H1 (cell line): Measurements from ENCODE around the gene RBP3. TPM values are rescaled to one million over a fixed set of nuclear protein-coding genes. Genes with fewer than 3 reads are reported as not detected.
A peak's percentile ranks its signal among the peaks of the same experiment; 100 is the strongest.

Experiments used
- CTCF ChIA-PET: fragments of 300-600 bp; sonication (Branson Sonifier 250); formaldehyde crosslinking; loops from one replicate; lab custom pipeline; 2021; ENCODE audit not compliant: partially characterized antibody; lab: Charles Lee
- POLR2A ChIA-PET: fragments of 300-600 bp; sonication (Branson Sonifier 250); formaldehyde crosslinking; loops from one replicate; lab custom pipeline; 2021; ENCODE audit warnings: inconsistent platforms; ENCODE audit not compliant: partially characterized antibody; lab: Charles Lee
- DNase-seq, 2 experiments: peaks; one replicate each; pipeline versions ENCODE4 v3.0.0 to v3.0.0-alpha.2; 2010 to 2022; ENCODE audit warnings: low spot score in 2 of 2, low read depth in 1 of 2, mixed read lengths in 1 of 2
- FAIRE-seq: peaks from 2 replicates; lab custom pipeline; 2011; peaks lifted over from hg19 to GRCh38; lab: Jason Lieb, UNC
- H2AFZ ChIP-seq: 2 replicates; pipeline ENCODE4 v1.8.1; 2012; ENCODE audit warnings: low read length, inconsistent platforms
- H2AK5ac ChIP-seq: 2 replicates; pipeline ENCODE4 v1.6.1; 2013; ENCODE audit warnings: low read depth, low read length
- H2BK120ac ChIP-seq: replicated peaks from 2 replicates; pipeline ENCODE3; 2013; ENCODE audit warnings: low read depth, low read length, inconsistent platforms
- H2BK12ac ChIP-seq: 2 replicates; pipeline ENCODE4 v1.6.1; 2013; ENCODE audit warnings: low read depth, low read length
- H2BK15ac ChIP-seq: 2 replicates; pipeline ENCODE4 v1.6.1; 2013; ENCODE audit warnings: low read length
- H2BK20ac ChIP-seq: 2 replicates; pipeline ENCODE4 v1.6.1; 2013; ENCODE audit warnings: low read length
- H2BK5ac ChIP-seq: 2 replicates; pipeline ENCODE4 v1.6.1; 2013; ENCODE audit warnings: low read depth, low read length
- H3K14ac ChIP-seq: 2 replicates; pipeline ENCODE4 v1.6.1; 2013; ENCODE audit warnings: inconsistent platforms; ENCODE audit not compliant: insufficient read length
- H3K18ac ChIP-seq: 2 replicates; pipeline ENCODE4 v1.6.1; 2013; ENCODE audit warnings: low read length; ENCODE audit errors: extremely low read depth
- H3K23ac ChIP-seq: 2 replicates; pipeline ENCODE4 v1.6.1; 2013; ENCODE audit warnings: inconsistent platforms; ENCODE audit not compliant: insufficient read length
- H3K23me2 ChIP-seq: 2 replicates; pipeline ENCODE4 v1.6.1; 2013; ENCODE audit warnings: low read depth, low read length
- H3K27ac ChIP-seq: 2 replicates; pipeline ENCODE4 v1.6.1; 2011; ENCODE audit warnings: low read depth, low read length, inconsistent platforms
- H3K27me3 ChIP-seq, 4 experiments: replicated peaks in 1 of 4; 1 replicate in 1 of 4; 2 replicates in 3 of 4; pipeline versions ENCODE4 v1.6.1 to v1.8.1; 2011 to 2013; ENCODE audit warnings: low read length in 3 of 4, mild to moderate bottlenecking in 3 of 4, inconsistent platforms in 2 of 4, mixed read lengths in 2 of 4, moderate library complexity in 1 of 4; ENCODE audit not compliant: control insufficient read depth in 3 of 4, insufficient read depth in 3 of 4; ENCODE audit errors: extremely low read depth in 1 of 4
- H3K36me3 ChIP-seq, 4 experiments: 2 replicates each; pipeline versions ENCODE4 v1.6.1 to v1.8.1; 2011 to 2013; ENCODE audit warnings: mild to moderate bottlenecking in 4 of 4, low read length in 3 of 4, moderate library complexity in 2 of 4, control low read depth in 1 of 4, inconsistent platforms in 1 of 4; ENCODE audit not compliant: insufficient read depth in 4 of 4, control insufficient read depth in 2 of 4
- H3K4ac ChIP-seq: replicated peaks from 2 replicates; pipeline ENCODE3; 2013; ENCODE audit warnings: low read length, low read depth, mixed read lengths, inconsistent platforms; ENCODE audit not compliant: insufficient read length
- H3K4me1 ChIP-seq, 4 experiments: replicated peaks in 1 of 4; 1 replicate in 1 of 4; 2 replicates in 3 of 4; pipeline versions ENCODE4 v1.6.1 to v1.8.1; 2011 to 2013; ENCODE audit warnings: low read length in 3 of 4, inconsistent platforms in 2 of 4, mixed read lengths in 1 of 4; ENCODE audit not compliant: insufficient read depth in 4 of 4, control insufficient read depth in 3 of 4
- H3K4me2 ChIP-seq, 2 experiments: 2 replicates each; pipeline versions ENCODE4 v1.6.1 to v1.8.1; 2011 to 2013; ENCODE audit warnings: low read depth in 2 of 2, low read length in 2 of 2, control low read depth in 1 of 2, inconsistent platforms in 1 of 2, mild to moderate bottlenecking in 1 of 2; ENCODE audit not compliant: insufficient read depth in 1 of 2
- H3K4me3 ChIP-seq, 4 experiments: fragments of 200-600, 300-600 bp in 1 of 4; sonication (generic), shearing (Covaris generic), sonication (Bioruptor Twin) in 1 of 4; 2 replicates each; pipeline versions ENCODE4 v1.5.1 to v1.8.1; 2011 to 2016; ENCODE audit warnings: low read length in 4 of 4, low read depth in 3 of 4, control low read depth in 2 of 4, inconsistent platforms in 2 of 4, mild to moderate bottlenecking in 2 of 4, mixed read lengths in 1 of 4, moderate library complexity in 1 of 4; ENCODE audit not compliant: insufficient read depth in 2 of 4; ENCODE audit errors: extremely low read depth in 1 of 4
- H3K56ac ChIP-seq: replicated peaks from 2 replicates; pipeline ENCODE3; 2013; ENCODE audit warnings: low read depth, mild to moderate bottlenecking, mixed read lengths, low read length, inconsistent platforms; ENCODE audit not compliant: insufficient read length
- H3K79me1 ChIP-seq: 2 replicates; pipeline ENCODE4 v1.6.1; 2013; ENCODE audit warnings: low read depth, low read length, control low read depth
- H3K79me2 ChIP-seq, 2 experiments: 2 replicates each; pipeline versions ENCODE4 v1.6.1 to v1.8.1; 2012 to 2013; ENCODE audit warnings: low read length in 2 of 2, mild to moderate bottlenecking in 2 of 2, inconsistent platforms in 1 of 2; ENCODE audit not compliant: insufficient read depth in 2 of 2, control insufficient read depth in 1 of 2
- H3K9ac ChIP-seq, 4 experiments: replicated peaks in 1 of 4; 1 replicate in 1 of 4; 2 replicates in 3 of 4; pipeline versions ENCODE4 v1.6.1 to v1.8.1; 2011 to 2013; ENCODE audit warnings: low read depth in 3 of 4, low read length in 3 of 4, control low read depth in 2 of 4, mild to moderate bottlenecking in 2 of 4, moderate library complexity in 2 of 4, inconsistent platforms in 1 of 4; ENCODE audit errors: extremely low read depth in 1 of 4
- H3K9me3 ChIP-seq, 2 experiments: 2 replicates each; pipeline versions ENCODE4 v1.6.1 to v1.8.1; 2012 to 2013; ENCODE audit warnings: mild to moderate bottlenecking in 2 of 2, moderate library complexity in 2 of 2, control low read depth in 1 of 2, inconsistent platforms in 1 of 2, low read depth in 1 of 2, low read length in 1 of 2, mixed read lengths in 1 of 2; ENCODE audit not compliant: insufficient read depth in 2 of 2
- H4K20me1 ChIP-seq, 2 experiments: replicated peaks in 1 of 2; 2 replicates each; pipeline versions ENCODE3 to v1.8.1; 2011 to 2013; ENCODE audit warnings: inconsistent platforms in 2 of 2, low read length in 2 of 2, mild to moderate bottlenecking in 1 of 2; ENCODE audit not compliant: insufficient read depth in 2 of 2, control insufficient read depth in 1 of 2
- H4K5ac ChIP-seq: 2 replicates; pipeline ENCODE4 v1.6.1; 2013; ENCODE audit warnings: low read length, low read depth, mixed read lengths, inconsistent platforms; ENCODE audit not compliant: insufficient read length
- H4K8ac ChIP-seq: 2 replicates; pipeline ENCODE4 v1.8.0; 2013; ENCODE audit warnings: mild to moderate bottlenecking, moderate library complexity, low read length, inconsistent platforms; ENCODE audit not compliant: insufficient read depth; ENCODE audit errors: extremely low read depth
- H4K91ac ChIP-seq: replicated peaks from 2 replicates; pipeline ENCODE3; 2013; ENCODE audit warnings: low read length, mixed read lengths, inconsistent platforms; ENCODE audit not compliant: insufficient read length
- BACH1 ChIP-seq: IDR thresholded peaks from 2 replicates; pipeline ENCODE4 v1.6.1; 2012; ENCODE audit warnings: low read length, improper control_type of control experiment
- CHD1 ChIP-seq: IDR thresholded peaks from 2 replicates; pipeline ENCODE4 v1.6.1; 2012; ENCODE audit warnings: low read depth, low read length, improper control_type of control experiment
- EGR1 ChIP-seq: IDR thresholded peaks from 2 replicates; pipeline ENCODE4 v1.6.1; 2011; ENCODE audit warnings: low read depth, low read length, borderline replicate concordance
- FOSL1 ChIP-seq: IDR thresholded peaks from 2 replicates; pipeline ENCODE4 v1.6.1; 2011; ENCODE audit warnings: mild to moderate bottlenecking, low read depth, low read length, moderate library complexity; ENCODE audit not compliant: insufficient read depth
- KDM4A ChIP-seq: IDR thresholded peaks from one replicate; pipeline ENCODE4 v1.7.1; 2012; ENCODE audit warnings: low read depth, mild to moderate bottlenecking, moderate library complexity, low read length, inconsistent platforms; ENCODE audit not compliant: severe bottlenecking
- RAD21 ChIP-seq, 2 experiments: IDR thresholded peaks in 1 of 2; conservative IDR thresholded peaks in 1 of 2; 2 replicates each; pipeline ENCODE4 v1.6.1; 2011; ENCODE audit warnings: low read depth in 2 of 2, low read length in 2 of 2, improper control_type of control experiment in 1 of 2, inconsistent platforms in 1 of 2, mild to moderate bottlenecking in 1 of 2, moderate library complexity in 1 of 2
- ZNF274 ChIP-seq: IDR thresholded peaks from 2 replicates; pipeline ENCODE4 v1.7.0; 2012; ENCODE audit warnings: low read length, borderline replicate concordance; ENCODE audit errors: extremely low read depth
- WGBS, 2 experiments: shearing (Covaris generic) in 1 of 2; methylation state at CpG; one replicate each; pipeline versions ENCODE4 v1.1.6 to v1.1.7; 2013 to 2015; ENCODE audit warnings: low lambda C conversion rate in 2 of 2, mixed read lengths in 2 of 2, inconsistent platforms in 1 of 2, low coverage in 1 of 2, missing lambda C conversion rate in 1 of 2; ENCODE audit not compliant: insufficient replicate concordance in 2 of 2, insufficient coverage in 1 of 2, insufficient read length in 1 of 2; ENCODE audit errors: extremely low coverage in 1 of 2, missing lambda C conversion rate in 1 of 2; 5-methylcytosine and 5-hydroxymethylcytosine counted together
- polyA plus RNA-seq, 7 experiments: library from polyadenylated mRNA; depleted of rRNA in 3 of 7; stranded (reverse) in 5 of 7; unstranded in 2 of 7; fragments of >200 nt in 5 of 7; fragments of 200-250 nt in 2 of 7; gene quantifications; 1 replicate in 5 of 7; 2 replicates in 1 of 7; 4 replicates in 1 of 7; pipeline versions ENCODE4 v1.2.1 to v1.2.3, GENCODE V29; 2011 to 2013; ENCODE audit warnings: missing spikeins in 2 of 7, mixed read lengths in 2 of 7
- total RNA-seq: library from RNA; stranded (reverse); fragmentation: NEBNext Ultra II Directional; extraction: Animal tissue kit (Norgen Biotek cat#: 25700); gene quantifications from 2 replicates; pipeline ENCODE4 v1.2.1, GENCODE V29; 2021
- TF ChIP-seq, protein P1 (sequence below): IDR thresholded peaks from 2 replicates; pipeline ENCODE4 v1.6.1; 2011; ENCODE audit warnings: low read depth, mild to moderate bottlenecking, low read length; ENCODE audit not compliant: insufficient read depth

RBP3 gene
- total and polyA plus RNA-seq, 2 of the 8 experiments (the other 6 are each of a cell fraction or from before 2014, with no cell fraction given): not detected

DNA sequence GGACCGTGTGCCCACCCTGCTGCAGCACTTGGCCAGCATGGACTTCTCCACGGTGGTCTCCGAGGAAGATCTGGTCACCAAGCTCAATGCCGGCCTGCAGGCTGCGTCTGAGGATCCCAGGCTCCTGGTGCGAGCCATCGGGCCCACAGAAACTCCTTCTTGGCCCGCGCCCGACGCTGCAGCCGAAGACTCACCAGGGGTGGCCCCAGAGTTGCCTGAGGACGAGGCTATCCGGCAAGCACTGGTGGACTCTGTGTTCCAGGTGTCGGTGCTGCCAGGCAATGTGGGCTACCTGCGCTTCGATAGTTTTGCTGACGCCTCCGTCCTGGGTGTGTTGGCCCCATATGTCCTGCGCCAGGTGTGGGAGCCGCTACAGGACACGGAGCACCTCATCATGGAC is 1.4 kb downstream of the RBP3 start:
- Histone ChIP-seq H2BK5ac (no peak overlapping the region), H4K91ac (no peak overlapping the region), H3K18ac (peak overlapping the region; percentile 32; the same call in 1 of the 2 replicates), H3K4ac (no peak overlapping the region), H4K8ac (0 out of 2 replicates have a peak overlapping the region, but pooled peaks have one; percentile 39), H3K79me2 (no peaks in the 10 kb centered on the region), H2BK120ac (no peak overlapping the region), H3K79me1 (no peaks in the 10 kb centered on the region), H2BK12ac (no peak overlapping the region), H2AK5ac (no peak overlapping the region; the same call in 1 of the 2 replicates), H2BK20ac (no peak overlapping the region), H3K4me2 (no peak overlapping the region), H3K36me3 (no peaks in the 10 kb centered on the region), H3K23ac (no peak overlapping the region), H3K56ac (no peak overlapping the region), H2AFZ (no peak overlapping the region), H2BK15ac (no peak overlapping the region), H4K5ac (no peak overlapping the region), H3K14ac (no peak overlapping the region), H3K9ac (no peak overlapping the region), H4K20me1 (no peaks in the 10 kb centered on the region), H3K27me3 (no peaks in the 10 kb centered on the region), H3K4me3 (no peak overlapping the region), H3K27ac (no peak overlapping the region), H3K23me2 (no peaks in the 10 kb centered on the region), H3K4me1 (no peaks in the 10 kb centered on the region; a peak in 2 of 7 replicates), H3K9me3 (no peaks in the 10 kb centered on the region)
- POLR2A ChIA-PET: no interaction called here
- DNase-seq: no peak
- no peak for FAIRE-seq
- TF ChIP-seq KDM4A: no peak
- no peak for TF ChIP-seq FOSL1
- TF ChIP-seq BACH1: no peak
- TF ChIP-seq ZNF274: no peak
- TF ChIP-seq, protein P1, sequence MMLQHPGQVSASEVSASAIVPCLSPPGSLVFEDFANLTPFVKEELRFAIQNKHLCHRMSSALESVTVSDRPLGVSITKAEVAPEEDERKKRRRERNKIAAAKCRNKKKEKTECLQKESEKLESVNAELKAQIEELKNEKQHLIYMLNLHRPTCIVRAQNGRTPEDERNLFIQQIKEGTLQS: no peak
- TF ChIP-seq EGR1: no peak
- no peak for TF ChIP-seq CHD1
- TF ChIP-seq RAD21 (IDR thresholded peaks at IDR 0.05 in 1 of 2, conservative IDR thresholded peaks at IDR 0.05 in 1 of 2; ENCODE audit: low read depth in 2 of 2, low read length in 2 of 2): no peak
- CTCF ChIA-PET: interaction anchor here (14.6 kb wide), 1 partner anchor 12 kb away, joined by 132 read pairs; no protein-coding TSS in a partner anchor
- 94% methylated on average over 19 of the region's 22 CpGs; no CpG with 5 or more reads in 1 of the 2 experiments for WGBS, 2 experiments
